HepG2 (cell line): ENCODE measurements around the gene SERTAD3. TPM values are rescaled to one million over a fixed set of nuclear protein-coding genes. Genes with fewer than 3 reads are reported as not detected.
A peak's percentile ranks its signal among the peaks of the same experiment; 100 is the strongest.

ENCODE experiments used
- ATAC-seq: fragments of 200-7000 bp; cut with Tn5 transposase; 3 replicates; pipeline ENCODE4 v1.9.1; 2020; ENCODE audit warnings: mild to moderate bottlenecking, moderate library complexity
- BruUV-seq: library from RNA; stranded (reverse); fragments of 400-500 nt; replicated peaks from 2 replicates; lab custom pipeline; 2021; lab: Mats Ljungman, UMichigan
- CTCF ChIA-PET: fragments of 300-600 bp; formaldehyde crosslinking; extraction: SDS; loops from one replicate; lab custom pipeline; 2021; ENCODE audit warnings: low total read pairs, inconsistent platforms, low intra/inter-chr PET ratio; lab: Yijun Ruan, JAX
- POLR2A ChIA-PET: fragments of 350-600 bp; sonication (Branson Sonifier 250); formaldehyde crosslinking; loops from one replicate; lab custom pipeline; 2020; ENCODE audit warnings: antibody characterized with exemption, inconsistent platforms; lab: Yijun Ruan, JAX
- DNase-seq: peaks from one replicate; pipeline ENCODE4 v3.0.0-alpha.2; 2015; ENCODE audit warnings: low spot score
- FAIRE-seq: peaks from 3 replicates; lab custom pipeline; 2011; peaks lifted over from hg19 to GRCh38; lab: Jason Lieb, UNC
- H2AFZ ChIP-seq: one replicate; pipeline ENCODE4 v1.6.1; 2011; ENCODE audit warnings: low read length, inconsistent platforms
- H3K27ac ChIP-seq: fragments of 300-600 bp; 3 replicates; pipeline ENCODE4 v1.8.0; 2011; ENCODE audit warnings: mixed run types, mild to moderate bottlenecking, mixed read lengths, low read length, inconsistent platforms; ENCODE audit not compliant: insufficient read depth; ENCODE audit errors: extremely low read length
- H3K27me3 ChIP-seq, 2 experiments: fragments of 200-600 bp in 1 of 2; 2 replicates in 1 of 2; 3 replicates in 1 of 2; pipeline versions ENCODE4 v1.6.0 to v1.8.0; 2011; ENCODE audit warnings: low read length in 2 of 2, mild to moderate bottlenecking in 2 of 2, moderate library complexity in 2 of 2, inconsistent platforms in 1 of 2; ENCODE audit not compliant: insufficient read depth in 2 of 2, control insufficient read depth in 1 of 2
- H3K36me3 ChIP-seq, 2 experiments: fragments of 200-600 bp in 1 of 2; replicated peaks in 1 of 2; 2 replicates in 1 of 2; 3 replicates in 1 of 2; pipeline versions ENCODE4 v1.5.1 to v1.8.0; 2011; ENCODE audit warnings: low read length in 2 of 2, inconsistent platforms in 1 of 2; ENCODE audit not compliant: insufficient read depth in 2 of 2, control insufficient read depth in 1 of 2
- H3K4me1 ChIP-seq: 2 replicates; pipeline ENCODE4 v1.5.1; 2012; ENCODE audit warnings: low read length, inconsistent platforms; ENCODE audit not compliant: insufficient read depth
- H3K4me2 ChIP-seq: 2 replicates; pipeline ENCODE4 v1.6.0; 2011; ENCODE audit warnings: low read depth, low read length, inconsistent platforms
- H3K4me3 ChIP-seq, 3 experiments: fragments of 200-600 bp in 1 of 3; sonication (generic), shearing (Covaris generic) in 1 of 3; replicated peaks in 1 of 3; 2 replicates each; pipeline ENCODE4 v1.5.1; 2011 to 2016; ENCODE audit warnings: low read length in 3 of 3, inconsistent platforms in 2 of 3, low read depth in 2 of 3, mild to moderate bottlenecking in 2 of 3, control low read depth in 1 of 3, mixed read lengths in 1 of 3; ENCODE audit not compliant: insufficient read depth in 1 of 3
- H3K79me2 ChIP-seq: one replicate; pipeline ENCODE4 v1.6.1; 2011; ENCODE audit warnings: low read length, inconsistent platforms; ENCODE audit not compliant: insufficient read depth
- H3K9ac ChIP-seq: 2 replicates; pipeline ENCODE4 v1.6.0; 2011; ENCODE audit warnings: mild to moderate bottlenecking, low read depth, low read length, inconsistent platforms; ENCODE audit not compliant: insufficient read depth
- H3K9me3 ChIP-seq: 2 replicates; pipeline ENCODE4 v1.5.1; 2012; ENCODE audit warnings: mild to moderate bottlenecking, low read length
- H4K20me1 ChIP-seq: 2 replicates; pipeline ENCODE4 v1.6.0; 2011; ENCODE audit warnings: inconsistent platforms, mild to moderate bottlenecking, low read length, moderate library complexity; ENCODE audit not compliant: insufficient read depth
- FOSL2 ChIP-seq: sonication (generic); formaldehyde crosslinking; IDR thresholded peaks from 2 replicates; pipeline ENCODE4 v1.4.0; 2020; ENCODE audit warnings: missing genetic modification reagents
- RAD21 ChIP-seq: fragments of 450-650 bp; formaldehyde crosslinking; IDR thresholded peaks from 2 replicates; pipeline ENCODE4 v1.5.0; 2020; ENCODE audit warnings: mild to moderate bottlenecking
- SMC3 ChIP-seq: IDR thresholded peaks from 2 replicates; pipeline ENCODE4 v1.6.1; 2011; ENCODE audit warnings: low read length, improper control_type of control experiment
- TBX3 ChIP-seq: fragments of 450-650 bp; IDR thresholded peaks from 2 replicates; pipeline ENCODE4 v1.6.1; 2017; ENCODE audit warnings: antibody characterized with exemption, mild to moderate bottlenecking, inconsistent platforms, borderline replicate concordance
- ZNF121 ChIP-seq: sonication (generic); formaldehyde crosslinking; IDR thresholded peaks from 2 replicates; pipeline ENCODE4 v1.5.0; 2020; ENCODE audit warnings: mild to moderate bottlenecking, missing genetic modification reagents
- ZNF563 ChIP-seq: sonication (generic); formaldehyde crosslinking; IDR thresholded peaks from 2 replicates; pipeline ENCODE4 v1.8.0; 2022; ENCODE audit warnings: mild to moderate bottlenecking, moderate library complexity, missing genetic modification reagents
- ZNF598 ChIP-seq: sonication (generic); formaldehyde crosslinking; IDR thresholded peaks from 2 replicates; pipeline ENCODE4 v1.5.1; 2020; ENCODE audit warnings: mild to moderate bottlenecking, missing genetic modification reagents, borderline replicate concordance
- ZSCAN30 ChIP-seq: sonication (generic); formaldehyde crosslinking; IDR thresholded peaks from 2 replicates; pipeline ENCODE4 v1.5.0; 2020; ENCODE audit warnings: mild to moderate bottlenecking, missing genetic modification reagents
- ZSCAN9 ChIP-seq: IDR thresholded peaks from 2 replicates; pipeline ENCODE4 v1.6.1; 2016; ENCODE audit warnings: borderline replicate concordance
- WGBS: methylation state at CpG from one replicate; pipeline ENCODE4 v1.1.6; 2017; ENCODE audit warnings: low lambda C conversion rate; 5-methylcytosine and 5-hydroxymethylcytosine counted together
- in situ Hi-C: cut with HindIII; loops from 2 replicates; pipeline ENCODE4 v1.10.0; 2017; ENCODE audit warnings: low pct_unique_long_range_greater_than_20kb; ENCODE audit not compliant: extremely low pct_ligation_motif_present
- intact Hi-C: fragments of 100-400 bp; cut with micrococcal nuclease; formaldehyde crosslinking; loops from one replicate; pipeline ENCODE4 v1.10.0; 2022; ENCODE audit not compliant: unreplicated experiment
- polyA plus RNA-seq, 8 experiments: library from polyadenylated mRNA; depleted of rRNA in 3 of 8; stranded (reverse) in 7 of 8; unstranded in 1 of 8; fragments of >200 nt; fragmentation: Illumina TruSeq in 4 of 8; extraction: Trizol in 4 of 8; gene quantifications; 2 replicates each; pipeline versions ENCODE4 v1.2.1 to v1.2.3, GENCODE V29; 2011 to 2016; ENCODE audit warnings: low read depth in 4 of 8, missing spikeins in 1 of 8, mixed read lengths in 1 of 8; ENCODE audit not compliant: insufficient read depth in 1 of 8
- total RNA-seq, 5 experiments: library from RNA; depleted of rRNA; stranded (reverse); fragments of >200 nt; fragmentation: Illumina TruSeq; extraction: Trizol; gene quantifications; 2 replicates each; pipeline ENCODE4 v1.2.3, GENCODE V29; 2016; ENCODE audit warnings: low read depth in 1 of 5
- TF ChIP-seq, protein P1 (sequence below): sonication (generic); formaldehyde crosslinking; conservative IDR thresholded peaks from 2 replicates; pipeline ENCODE4 v1.8.0; 2022; ENCODE audit warnings: missing genetic modification reagents
- TF ChIP-seq, protein P2 (sequence below): sonication (generic); formaldehyde crosslinking; IDR thresholded peaks from 2 replicates; pipeline ENCODE4 v1.8.1; 2023; ENCODE audit warnings: mild to moderate bottlenecking, missing genetic modification reagents
- TF ChIP-seq, protein P3 (sequence below): fragments of 450-650 bp; IDR thresholded peaks from 2 replicates; pipeline ENCODE4 v1.6.1; 2016
- TF ChIP-seq, protein P4 (sequence below): sonication (generic); formaldehyde crosslinking; IDR thresholded peaks from 2 replicates; pipeline ENCODE4 v1.5.0; 2020; ENCODE audit warnings: mild to moderate bottlenecking, missing genetic modification reagents
- TF ChIP-seq, protein P5 (sequence below): IDR thresholded peaks from 2 replicates; pipeline ENCODE4 v1.6.1; 2016; ENCODE audit warnings: mild to moderate bottlenecking, missing biosample characterization, missing genetic modification reagents

Gene SERTAD3
- total and polyA plus RNA-seq, 2 of the 13 experiments (the other 11 are each of a cell fraction or from before 2014, with no cell fraction given) = 9.6 to 16.9 TPM

- TF ChIP-seq, protein P1, sequence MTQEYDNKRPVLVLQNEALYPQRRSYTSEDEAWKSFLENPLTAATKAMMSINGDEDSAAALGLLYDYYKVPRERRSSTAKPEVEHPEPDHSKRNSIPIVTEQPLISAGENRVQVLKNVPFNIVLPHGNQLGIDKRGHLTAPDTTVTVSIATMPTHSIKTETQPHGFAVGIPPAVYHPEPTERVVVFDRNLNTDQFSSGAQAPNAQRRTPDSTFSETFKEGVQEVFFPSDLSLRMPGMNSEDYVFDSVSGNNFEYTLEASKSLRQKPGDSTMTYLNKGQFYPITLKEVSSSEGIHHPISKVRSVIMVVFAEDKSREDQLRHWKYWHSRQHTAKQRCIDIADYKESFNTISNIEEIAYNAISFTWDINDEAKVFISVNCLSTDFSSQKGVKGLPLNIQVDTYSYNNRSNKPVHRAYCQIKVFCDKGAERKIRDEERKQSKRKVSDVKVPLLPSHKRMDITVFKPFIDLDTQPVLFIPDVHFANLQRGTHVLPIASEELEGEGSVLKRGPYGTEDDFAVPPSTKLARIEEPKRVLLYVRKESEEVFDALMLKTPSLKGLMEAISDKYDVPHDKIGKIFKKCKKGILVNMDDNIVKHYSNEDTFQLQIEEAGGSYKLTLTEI = no peak
- TF ChIP-seq ZSCAN9 (CRISPR knock-in tag) = no peak
- TF ChIP-seq, protein P2, sequence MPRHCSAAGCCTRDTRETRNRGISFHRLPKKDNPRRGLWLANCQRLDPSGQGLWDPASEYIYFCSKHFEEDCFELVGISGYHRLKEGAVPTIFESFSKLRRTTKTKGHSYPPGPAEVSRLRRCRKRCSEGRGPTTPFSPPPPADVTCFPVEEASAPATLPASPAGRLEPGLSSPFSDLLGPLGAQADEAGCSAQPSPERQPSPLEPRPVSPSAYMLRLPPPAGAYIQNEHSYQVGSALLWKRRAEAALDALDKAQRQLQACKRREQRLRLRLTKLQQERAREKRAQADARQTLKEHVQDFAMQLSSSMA = no peak
These were observed 50.0 kb downstream of the SERTAD3 start (continued) for GRCh38 chr19:40393894-40394815.

- H3K9ac ChIP-seq = no peak overlapping the region
- no peaks in the 10 kb centered on the region for H3K4me1 ChIP-seq
- in situ Hi-C loops (no loop called here), intact Hi-C loops (loop anchor here (5.0 kb wide), 1 partner anchor 86 kb away; no protein-coding TSS in a partner anchor)
- BruUV-seq = no TSS peak
- DNase-seq = peak; percentile 31
- no peaks in the 10 kb centered on the region for H4K20me1 ChIP-seq
- H3K27me3 ChIP-seq = peaks cover 10 to 35% of the 10 kb centered on the region in 2 experiments; a peak in 4 of 5 replicates
- peak; percentile 86 for ATAC-seq
- H3K27ac ChIP-seq = no peak overlapping the region
- H3K9me3 ChIP-seq = no peaks in the 10 kb centered on the region
- H3K4me2 ChIP-seq = peak overlapping the region; percentile 29; the same call in 1 of the 2 replicates
- POLR2A ChIA-PET = no interaction called here
- WGBS = 2% methylated on average over 5 of the region's 9 CpGs
- no peaks in the 10 kb centered on the region for H3K36me3 ChIP-seq
- no peaks in the 10 kb centered on the region for H3K79me2 ChIP-seq
- no peak overlapping the region for H2AFZ ChIP-seq
- CTCF ChIA-PET = no interaction called here
- FAIRE-seq = no peak
- H3K4me3 ChIP-seq = no peak overlapping the region
- no peak for TF ChIP-seq ZNF563 (CRISPR knock-in tag)
- TF ChIP-seq FOSL2 (CRISPR knock-in tag) = no peak
- TF ChIP-seq ZNF598 = no peak
- 0 out of 2 replicates have a peak, but pooled peaks have one; percentile 44 for TF ChIP-seq RAD21
- TF ChIP-seq, protein P3, sequence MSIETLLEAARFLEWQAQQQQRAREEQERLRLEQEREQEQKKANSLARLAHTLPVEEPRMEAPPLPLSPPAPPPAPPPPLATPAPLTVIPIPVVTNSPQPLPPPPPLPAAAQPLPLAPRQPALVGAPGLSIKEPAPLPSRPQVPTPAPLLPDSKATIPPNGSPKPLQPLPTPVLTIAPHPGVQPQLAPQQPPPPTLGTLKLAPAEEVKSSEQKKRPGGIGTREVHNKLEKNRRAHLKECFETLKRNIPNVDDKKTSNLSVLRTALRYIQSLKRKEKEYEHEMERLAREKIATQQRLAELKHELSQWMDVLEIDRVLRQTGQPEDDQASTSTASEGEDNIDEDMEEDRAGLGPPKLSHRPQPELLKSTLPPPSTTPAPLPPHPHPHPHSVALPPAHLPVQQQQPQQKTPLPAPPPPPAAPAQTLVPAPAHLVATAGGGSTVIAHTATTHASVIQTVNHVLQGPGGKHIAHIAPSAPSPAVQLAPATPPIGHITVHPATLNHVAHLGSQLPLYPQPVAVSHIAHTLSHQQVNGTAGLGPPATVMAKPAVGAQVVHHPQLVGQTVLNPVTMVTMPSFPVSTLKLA = no peak
- TF ChIP-seq SMC3 = peak; percentile 27; the same call in 1 of the 2 replicates
- TF ChIP-seq, protein P4, sequence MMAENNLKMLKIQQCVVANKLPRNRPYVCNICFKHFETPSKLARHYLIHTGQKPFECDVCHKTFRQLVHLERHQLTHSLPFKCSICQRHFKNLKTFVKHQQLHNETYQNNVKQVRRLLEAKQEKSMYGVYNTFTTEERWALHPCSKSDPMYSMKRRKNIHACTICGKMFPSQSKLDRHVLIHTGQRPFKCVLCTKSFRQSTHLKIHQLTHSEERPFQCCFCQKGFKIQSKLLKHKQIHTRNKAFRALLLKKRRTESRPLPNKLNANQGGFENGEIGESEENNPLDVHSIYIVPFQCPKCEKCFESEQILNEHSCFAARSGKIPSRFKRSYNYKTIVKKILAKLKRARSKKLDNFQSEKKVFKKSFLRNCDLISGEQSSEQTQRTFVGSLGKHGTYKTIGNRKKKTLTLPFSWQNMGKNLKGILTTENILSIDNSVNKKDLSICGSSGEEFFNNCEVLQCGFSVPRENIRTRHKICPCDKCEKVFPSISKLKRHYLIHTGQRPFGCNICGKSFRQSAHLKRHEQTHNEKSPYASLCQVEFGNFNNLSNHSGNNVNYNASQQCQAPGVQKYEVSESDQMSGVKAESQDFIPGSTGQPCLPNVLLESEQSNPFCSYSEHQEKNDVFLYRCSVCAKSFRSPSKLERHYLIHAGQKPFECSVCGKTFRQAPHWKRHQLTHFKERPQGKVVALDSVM = peak; percentile 28; the same call in 1 of the 2 replicates
- TF ChIP-seq, protein P5, sequence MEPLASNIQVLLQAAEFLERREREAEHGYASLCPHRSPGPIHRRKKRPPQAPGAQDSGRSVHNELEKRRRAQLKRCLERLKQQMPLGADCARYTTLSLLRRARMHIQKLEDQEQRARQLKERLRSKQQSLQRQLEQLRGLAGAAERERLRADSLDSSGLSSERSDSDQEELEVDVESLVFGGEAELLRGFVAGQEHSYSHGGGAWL (CRISPR knock-in tag) = no peak
- TF ChIP-seq ZSCAN30 (CRISPR knock-in tag) = no peak
- 0 out of 2 replicates have a peak, but pooled peaks have one; percentile 26 for TF ChIP-seq ZNF121 (CRISPR knock-in tag)
- no peak for TF ChIP-seq TBX3
These were observed 51.1 kb downstream of the SERTAD3 start for GRCh38 chr19:40392894-40393517.
